HG03558 (cell line): Measurements from ENCODE around the gene LIF.
"Not testable (repeated sequence)": the region's sequence is repeated elsewhere in the genome, so short reads cannot be mapped to it uniquely, and the experiment has no call there.

Experiments
- ATAC-seq: cut with Tn5 transposase; IDR thresholded peaks from one replicate; pipeline ENCODE4 v1.9.1; 2021; ENCODE audit warnings: moderate number of reproducible peaks; ENCODE audit not compliant: unreplicated experiment; ENCODE audit errors: extremely low read depth

The LIF gene

GRCh38 chr22:30212996-30213441 lies 33.5 kb downstream of the LIF start:
- no peak for ATAC-seq

DNA sequence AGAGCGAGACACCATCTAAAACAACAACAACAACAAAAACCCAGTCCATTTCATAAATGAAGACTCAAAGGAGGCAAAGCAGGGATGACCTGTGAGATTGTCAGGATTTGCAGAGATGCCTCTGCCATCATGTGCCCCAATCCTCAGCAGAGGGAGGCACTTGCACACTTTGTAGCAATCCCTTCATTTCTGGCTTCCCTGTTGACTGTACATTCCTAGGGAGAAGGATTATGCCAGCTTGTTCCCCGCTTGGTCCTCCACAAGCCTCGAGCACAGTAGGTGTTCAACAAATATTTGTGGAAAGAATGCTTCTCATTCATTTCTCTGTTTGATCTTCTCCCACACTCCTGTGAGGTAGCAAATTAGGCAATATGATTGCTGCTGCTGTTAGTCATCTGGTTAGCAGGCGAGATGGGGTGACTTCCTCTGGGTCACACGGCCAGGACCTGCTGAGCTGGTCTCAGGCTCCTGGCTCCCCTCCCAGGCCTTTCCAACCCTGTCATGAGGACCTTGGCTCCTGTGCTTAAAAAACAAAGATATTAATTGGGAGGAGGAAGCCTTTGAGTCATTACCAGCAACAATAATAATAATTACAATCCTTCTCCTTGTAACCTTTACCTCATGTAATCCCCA lies 34.1 kb downstream of the LIF start:
- ATAC-seq = no peak

DNA sequence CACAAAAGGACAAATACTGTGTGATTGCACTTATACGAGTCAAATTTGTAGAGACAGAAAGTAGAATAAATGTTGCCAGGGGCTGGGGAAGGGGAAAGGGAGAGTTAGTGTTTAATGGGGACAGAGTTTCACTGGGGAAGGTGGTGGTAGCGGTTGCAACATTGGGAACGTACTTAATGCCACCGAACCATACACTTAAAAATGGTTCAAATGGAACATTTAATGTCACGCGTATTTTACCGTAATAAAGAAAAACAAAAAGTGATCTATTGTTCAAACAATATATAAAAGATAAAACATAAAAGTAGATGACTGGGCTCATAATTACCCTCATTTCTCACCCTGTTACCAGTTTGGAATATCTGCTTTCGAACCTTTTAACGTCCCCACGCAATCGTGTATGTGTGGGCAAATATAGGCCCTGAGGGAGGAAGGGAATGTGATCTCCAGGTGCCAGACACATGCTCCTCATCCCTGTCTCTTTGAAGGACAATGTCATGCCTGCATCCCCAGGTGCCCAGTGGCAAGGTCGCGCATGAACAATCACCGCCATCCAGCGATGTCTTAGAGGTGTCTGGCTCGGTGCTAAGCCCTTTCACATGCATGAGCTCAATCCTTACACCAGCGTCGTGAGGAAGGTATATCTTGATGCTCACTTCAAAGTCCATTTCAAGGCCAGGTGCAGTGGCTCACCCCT lies 35.3 kb downstream of the LIF start:
- no peak for ATAC-seq

DNA sequence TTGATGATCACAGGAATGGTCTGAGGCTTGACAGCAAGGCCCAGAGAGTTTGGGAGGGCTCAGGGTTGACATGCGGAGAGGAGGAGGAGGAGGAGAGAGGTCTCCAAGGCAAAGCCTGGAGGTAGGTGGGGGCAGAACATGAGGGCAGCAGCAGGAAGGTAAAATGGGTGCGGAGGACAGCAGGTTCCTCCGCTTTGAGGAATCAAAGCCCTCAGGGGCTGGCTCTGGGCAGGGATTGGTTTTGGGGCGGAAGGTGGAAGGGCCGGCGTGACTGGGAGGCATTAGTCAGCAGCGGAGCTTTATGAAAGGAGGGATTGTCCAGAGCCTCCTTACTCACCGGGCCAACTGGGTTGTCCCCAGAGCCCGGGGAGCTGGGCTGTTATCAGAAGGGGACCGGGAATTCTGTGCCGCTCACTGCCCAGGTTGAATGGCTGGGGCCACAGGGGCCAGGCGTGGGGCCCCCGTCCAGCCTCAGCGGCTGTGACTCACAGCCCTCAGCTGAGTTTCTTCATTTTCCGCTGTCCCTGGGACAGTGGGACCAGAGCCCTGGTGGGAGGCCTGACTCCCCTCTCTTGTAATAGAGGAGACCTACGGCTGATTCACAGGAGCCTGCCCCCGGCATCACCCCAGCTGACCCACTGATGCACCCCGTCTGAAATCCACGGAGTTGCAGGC lies 36.2 kb downstream of the LIF start:
- no peak for ATAC-seq

DNA sequence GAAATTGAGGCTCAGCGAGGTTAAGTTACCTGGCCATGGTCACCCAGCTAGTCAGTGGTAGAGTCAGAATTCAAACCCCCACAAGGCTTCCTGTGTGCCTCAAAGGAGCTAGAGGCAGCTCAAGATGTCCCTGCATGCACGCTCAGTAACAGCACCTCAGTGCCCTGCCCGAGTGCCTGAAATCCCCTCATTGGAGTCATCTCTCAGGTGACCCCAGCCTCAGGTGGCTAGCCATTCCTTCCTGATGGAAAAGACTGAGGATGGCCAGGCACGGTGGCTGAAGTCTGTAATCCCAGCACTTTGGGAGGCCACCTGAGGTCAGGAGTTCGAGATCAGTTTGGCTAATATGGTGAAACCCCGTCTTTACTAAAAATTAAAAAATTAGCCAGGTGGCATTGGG lies 36.9 kb downstream of the LIF start:
- no peak for ATAC-seq

DNA sequence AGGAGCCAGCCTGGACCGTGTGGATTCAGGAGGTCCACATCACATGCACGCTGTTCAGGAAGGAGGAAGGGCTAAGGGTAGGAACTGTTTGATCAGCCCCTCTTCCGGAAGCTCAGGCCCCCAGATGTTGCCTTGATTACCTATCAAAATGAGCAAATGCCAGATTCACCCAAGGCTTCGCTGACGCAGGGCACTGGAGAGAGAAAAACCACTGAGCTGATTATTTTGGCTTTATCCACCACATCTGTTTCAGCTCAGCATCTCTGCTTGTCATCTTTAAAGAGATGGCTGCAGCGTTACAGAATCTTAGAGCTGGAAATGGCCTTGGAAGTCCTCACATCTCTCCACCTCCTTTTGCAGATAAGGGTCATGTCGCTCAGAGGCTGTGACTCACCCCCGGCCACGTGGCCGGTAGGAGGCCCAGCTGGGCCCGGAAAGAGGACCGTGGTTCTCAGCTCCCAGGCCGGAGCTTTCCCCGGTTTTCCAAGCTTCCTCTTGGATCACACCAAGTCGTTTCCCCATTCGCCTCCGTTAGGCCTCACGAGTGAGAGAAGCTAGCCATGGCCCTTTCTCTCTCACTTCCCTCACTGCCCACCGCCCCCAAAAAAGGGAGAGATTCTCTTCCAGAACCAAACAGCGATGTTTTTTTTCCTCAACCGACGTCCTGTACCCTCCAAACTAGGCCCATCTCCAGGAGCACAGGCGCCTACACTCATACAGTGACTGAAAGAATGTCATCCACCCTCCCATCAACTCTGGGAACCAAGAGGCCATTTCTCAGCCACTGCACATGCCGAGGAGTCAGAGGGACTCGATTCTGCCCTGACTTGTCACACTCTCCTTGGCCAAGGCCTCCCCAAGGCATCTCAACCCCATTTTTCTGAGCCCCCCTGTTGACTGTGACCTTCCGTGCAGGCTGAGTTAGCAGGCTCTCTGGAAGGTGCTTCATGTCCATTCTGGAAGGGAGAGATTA lies 37.6 kb downstream of the LIF start:
- no peak for ATAC-seq

DNA sequence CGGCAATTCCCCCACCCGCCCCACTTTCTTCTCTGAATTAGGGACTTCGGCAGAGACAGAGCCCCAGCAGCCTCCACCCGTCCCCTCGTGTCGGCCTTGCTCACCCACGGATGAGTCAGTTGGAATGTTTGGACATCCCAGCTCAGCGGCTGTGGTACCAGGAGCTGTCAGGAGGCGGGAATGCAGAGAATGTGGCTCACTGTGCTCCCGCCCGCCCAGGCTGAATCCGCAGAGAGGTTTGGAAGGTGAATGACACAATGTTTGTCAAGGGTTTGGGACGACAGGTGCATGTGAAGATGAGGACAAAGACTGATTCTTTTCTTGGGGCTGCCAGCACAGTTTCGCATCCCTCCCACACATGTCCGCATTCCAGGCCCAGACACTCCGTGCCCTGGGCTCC lies 39.6 kb downstream of the LIF start:
- no peak for ATAC-seq

GRCh38 chr22:30205281-30206115 lies 41.1 kb downstream of the LIF start:
- no peak for ATAC-seq

DNA sequence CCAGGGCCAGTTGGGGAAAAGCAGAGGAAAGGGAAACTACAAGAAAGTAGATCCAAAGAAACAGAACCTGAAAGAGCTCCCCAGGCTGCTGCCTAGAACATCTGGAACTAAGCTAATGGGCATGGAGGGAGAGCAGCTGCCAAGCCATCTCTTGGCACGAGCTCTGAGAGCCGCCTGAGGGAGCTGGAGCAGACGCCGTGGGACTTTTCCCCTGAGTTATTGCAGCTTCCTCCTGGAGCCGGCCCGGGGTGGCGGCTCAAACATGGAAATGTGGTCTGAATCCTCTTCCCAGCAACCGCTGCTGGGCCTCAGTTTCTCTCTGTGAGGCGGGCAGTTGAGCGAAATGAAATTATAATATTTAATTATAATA lies 41.8 kb downstream of the LIF start:
- ATAC-seq = no peak

- ATAC-seq = no peak
Measured at GRCh38 chr22:30204015-30204741, 42.4 kb downstream of the LIF start.

DNA sequence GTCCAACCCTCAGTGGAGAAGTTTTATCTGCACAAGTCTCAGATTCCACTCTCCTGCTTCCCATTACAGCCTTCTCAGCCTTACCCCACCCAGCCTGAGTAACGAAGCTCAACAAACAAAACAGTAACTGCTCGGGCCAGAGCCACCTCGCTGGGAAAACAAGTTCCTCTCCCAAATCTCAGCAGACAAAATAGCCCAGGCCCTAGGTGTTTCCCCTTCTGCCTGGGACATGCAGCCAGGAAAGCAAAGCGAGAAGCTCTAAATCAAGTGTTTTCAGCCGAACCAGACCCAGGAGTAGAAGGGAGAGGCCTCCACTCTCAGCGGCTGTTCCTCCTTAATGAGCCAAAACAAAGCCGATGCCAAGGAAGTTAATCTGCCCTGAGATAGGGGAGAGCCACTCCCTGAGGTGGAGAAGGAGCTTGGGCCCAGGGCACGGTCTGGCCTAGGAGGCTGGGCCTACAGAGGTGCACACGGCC lies 44.0 kb downstream of the LIF start:
- ATAC-seq = no peak

GRCh38 chr22:30201945-30202344 lies 44.6 kb downstream of the LIF start:
- no peak for ATAC-seq

DNA sequence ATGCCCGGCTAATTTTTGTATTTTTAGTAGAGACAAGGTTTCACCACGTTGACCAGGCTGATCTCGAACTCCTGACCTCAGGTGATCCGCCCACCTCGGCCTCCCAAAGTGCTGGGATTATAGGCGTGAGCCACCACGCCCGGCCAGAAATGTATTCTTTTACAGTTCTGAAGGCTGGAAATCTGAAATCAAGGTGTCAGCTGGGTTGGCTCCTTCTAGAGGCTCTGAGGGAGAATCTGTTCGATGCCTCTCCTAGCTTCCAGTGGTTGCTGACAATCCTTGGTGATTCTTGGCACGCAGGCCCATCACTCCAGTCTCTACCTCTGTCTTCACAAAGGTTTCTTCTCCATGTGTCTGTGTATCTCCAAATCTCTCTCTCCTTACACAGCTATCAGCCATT lies 45.7 kb downstream of the LIF start:
- not testable (repeated sequence) for ATAC-seq

DNA sequence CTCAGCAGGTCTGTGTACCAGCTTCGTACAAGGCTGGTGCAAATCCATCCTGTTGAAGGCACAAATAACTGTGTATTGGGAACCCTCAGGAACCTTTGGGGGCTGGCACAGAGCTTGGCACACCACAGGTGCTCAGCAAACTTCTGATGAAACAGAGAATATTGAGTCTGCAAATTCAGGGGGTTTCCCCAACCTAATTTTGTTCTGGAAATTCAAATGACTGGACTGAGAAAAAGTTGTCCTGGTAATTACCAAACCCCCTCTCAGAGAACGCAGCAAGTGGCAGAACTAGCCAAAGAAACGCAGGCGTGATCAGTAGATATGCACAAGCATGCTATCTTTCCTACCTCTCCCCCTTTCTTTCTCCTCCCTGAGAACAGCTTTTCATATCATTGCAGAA lies 47.6 kb downstream of the LIF start:
- no peak for ATAC-seq

GRCh38 chr22:30198152-30198825 lies 48.3 kb downstream of the LIF start:
- no peak for ATAC-seq

GRCh38 chr22:30197389-30197788 lies 49.2 kb downstream of the LIF start:
- ATAC-seq = no peak

DNA sequence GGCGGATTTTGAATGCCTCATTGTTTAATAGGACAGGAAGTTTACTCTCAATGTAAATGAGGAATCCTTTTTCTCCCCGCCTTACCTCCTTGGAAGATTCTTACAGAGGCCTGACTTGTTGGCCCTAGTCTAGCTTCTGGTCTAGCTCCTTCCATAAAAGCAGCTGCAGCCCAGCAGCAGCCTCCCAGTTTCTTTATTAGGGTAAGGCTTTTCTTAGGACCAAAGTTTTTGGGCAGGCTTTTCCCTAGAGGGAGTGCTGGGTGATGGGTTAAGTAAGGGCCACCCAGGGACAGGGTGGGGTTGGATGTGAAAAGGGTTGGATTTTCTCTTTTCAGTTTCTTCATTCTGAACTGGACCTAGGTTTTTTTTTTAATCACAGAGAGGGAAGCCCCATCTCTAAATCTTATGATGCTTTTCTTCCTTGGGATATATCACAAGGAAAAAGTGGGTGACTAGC lies 49.7 kb downstream of the LIF start:
- no peak for ATAC-seq
